Immature natural killer cell (primary cell): ENCODE data around the gene SPAG17. TPM values are rescaled to one million over a fixed set of nuclear protein-coding genes. Genes with fewer than 3 reads are reported as not detected.

Experiments
- DNase-seq, 3 donors: peaks; one replicate each; pipeline ENCODE4 v3.0.0; 2022; ENCODE audit warnings: mixed read lengths in 1 of 3
- H3K27ac Mint-ChIP-seq, 6 donors: one replicate each; pipeline ENCODE4 v1.8.0; 2020; ENCODE audit warnings: mixed read lengths in 6 of 6, mild to moderate bottlenecking in 5 of 6, inconsistent platforms in 4 of 6, moderate library complexity in 3 of 6
- H3K27me3 Mint-ChIP-seq, 3 donors: one replicate each; pipeline ENCODE4 v1.8.0; 2020 to 2021; ENCODE audit warnings: low read depth in 3 of 3, mild to moderate bottlenecking in 3 of 3, mixed read lengths in 3 of 3, moderate library complexity in 3 of 3, inconsistent platforms in 1 of 3
- H3K36me3 Mint-ChIP-seq, 3 donors: one replicate each; pipeline ENCODE4 v1.8.0; 2020; ENCODE audit warnings: mixed read lengths in 3 of 3, inconsistent platforms in 2 of 3, mild to moderate bottlenecking in 2 of 3
- H3K4me1 Mint-ChIP-seq, 2 donors: one replicate each; pipeline ENCODE4 v1.8.0; 2020; ENCODE audit warnings: inconsistent platforms in 2 of 2, mild to moderate bottlenecking in 2 of 2, mixed read lengths in 2 of 2, moderate library complexity in 1 of 2
- H3K4me3 Mint-ChIP-seq, 5 donors: one replicate each; pipeline ENCODE4 v1.8.0; 2020; ENCODE audit warnings: mild to moderate bottlenecking in 5 of 5, mixed read lengths in 5 of 5, inconsistent platforms in 3 of 5, moderate library complexity in 3 of 5
- H3K9me3 Mint-ChIP-seq, 6 donors: one replicate each; pipeline ENCODE4 v1.8.0; 2020; ENCODE audit warnings: mild to moderate bottlenecking in 6 of 6, mixed read lengths in 6 of 6, inconsistent platforms in 4 of 6, moderate library complexity in 3 of 6
- polyA plus RNA-seq, 3 donors: library from polyadenylated mRNA; unstranded; fragments of 300-500 nt; fragmentation: Illumina TruSeq; gene quantifications; one replicate each; pipeline ENCODE4 v1.2.3, GENCODE V29; 2021

Gene SPAG17
- polyA plus RNA-seq, 3 donors from 2014 or later = not detected

GRCh38 chr1:118073648-118074435 is 111.2 kb downstream of the SPAG17 start:
- no peak overlapping the region for H3K4me3 Mint-ChIP-seq
- H3K27ac Mint-ChIP-seq = no peak overlapping the region
- peaks cover 0 to 3% (median 2%) of the 10 kb centered on the region in 3 donors for H3K27me3 Mint-ChIP-seq
- DNase-seq = no peak
- no peaks in the 10 kb centered on the region for H3K36me3 Mint-ChIP-seq
- no peaks in the 10 kb centered on the region for H3K4me1 Mint-ChIP-seq
- H3K9me3 Mint-ChIP-seq = peaks cover 0 to 5% (median 0%) of the 10 kb centered on the region in 6 donors

- Mint-ChIP-seq H3K4me3 (no peak overlapping the region), H3K36me3 (no peaks in the 10 kb centered on the region), H3K9me3 (peaks cover 0 to 6% (median under 1%) of the 10 kb centered on the region in 6 donors), H3K4me1 (no peaks in the 10 kb centered on the region), H3K27me3 (peaks cover 2 to 4% (median 3%) of the 10 kb centered on the region in 3 donors), H3K27ac (no peak overlapping the region)
- DNase-seq = no peak
These were observed 135.0 kb downstream of the SPAG17 start for GRCh38 chr1:118049981-118050380.

- Mint-ChIP-seq H3K4me1 (no peaks in the 10 kb centered on the region), H3K36me3 (no peaks in the 10 kb centered on the region)
These were observed 137.3 kb downstream of the SPAG17 start for GRCh38 chr1:118047650-118048224.

GRCh38 chr1:118047006-118047649 is 137.9 kb downstream of the SPAG17 start:
- no peak overlapping the region for H3K27ac Mint-ChIP-seq
- no peak for DNase-seq
- H3K36me3 Mint-ChIP-seq = no peaks in the 10 kb centered on the region
- H3K27me3 Mint-ChIP-seq = peaks cover 3 to 4% (median 4%) of the 10 kb centered on the region in 3 donors
- H3K4me3 Mint-ChIP-seq = no peak overlapping the region
- no peaks in the 10 kb centered on the region for H3K4me1 Mint-ChIP-seq
- peaks cover 0 to 6% (median 1%) of the 10 kb centered on the region in 6 donors for H3K9me3 Mint-ChIP-seq

More at GRCh38 chr1:118047650-118048224, 137.3 kb downstream of the SPAG17 start:
- H3K9me3 Mint-ChIP-seq = peaks cover 0 to 6% (median 1%) of the 10 kb centered on the region in 6 donors
- H3K4me3 Mint-ChIP-seq = no peak overlapping the region
- H3K27me3 Mint-ChIP-seq = peaks cover 3 to 4% (median 4%) of the 10 kb centered on the region in 3 donors
- H3K27ac Mint-ChIP-seq = no peak overlapping the region
- no peak for DNase-seq

GRCh38 chr1:118043624-118044023 is 141.4 kb downstream of the SPAG17 start:
- no peaks in the 10 kb centered on the region for H3K36me3 Mint-ChIP-seq
- H3K4me3 Mint-ChIP-seq = no peak overlapping the region
- peaks cover 2 to 5% (median 4%) of the 10 kb centered on the region in 3 donors for H3K27me3 Mint-ChIP-seq
- H3K9me3 Mint-ChIP-seq = peaks cover 0 to 9% (median 2%) of the 10 kb centered on the region in 6 donors
- no peaks in the 10 kb centered on the region for H3K4me1 Mint-ChIP-seq
- H3K27ac Mint-ChIP-seq = no peak overlapping the region
- no peak for DNase-seq

GRCh38 chr1:118042501-118042900 is 142.5 kb downstream of the SPAG17 start:
- H3K27ac Mint-ChIP-seq = no peak overlapping the region
- no peak overlapping the region for H3K4me3 Mint-ChIP-seq
- no peaks in the 10 kb centered on the region for H3K36me3 Mint-ChIP-seq
- peaks cover 0 to 11% (median 2%) of the 10 kb centered on the region in 6 donors for H3K9me3 Mint-ChIP-seq
- no peaks in the 10 kb centered on the region for H3K4me1 Mint-ChIP-seq
- DNase-seq = no peak
- H3K27me3 Mint-ChIP-seq = peaks cover 4 to 5% (median 5%) of the 10 kb centered on the region in 3 donors

GRCh38 chr1:118039170-118039569 is 145.9 kb downstream of the SPAG17 start:
- no peak overlapping the region for H3K4me3 Mint-ChIP-seq

GRCh38 chr1:118032883-118033282 is 152.1 kb downstream of the SPAG17 start:
- H3K4me3 Mint-ChIP-seq = no peak overlapping the region
- H3K9me3 Mint-ChIP-seq = peaks cover 0 to 17% (median 2%) of the 10 kb centered on the region in 6 donors
- no peak for DNase-seq

More at GRCh38 chr1:118039170-118039569, 145.9 kb downstream of the SPAG17 start:
- Mint-ChIP-seq H3K9me3 (peaks cover 0 to 9% (median 2%) of the 10 kb centered on the region in 6 donors), H3K36me3 (no peaks in the 10 kb centered on the region), H3K4me1 (no peaks in the 10 kb centered on the region), H3K27me3 (peaks cover 0 to 6% (median 3%) of the 10 kb centered on the region in 3 donors), H3K27ac (no peak overlapping the region)
- DNase-seq = no peak

GRCh38 chr1:118028267-118028666 is 156.8 kb downstream of the SPAG17 start:
- Mint-ChIP-seq H3K4me3 (no peak overlapping the region), H3K27ac (no peak overlapping the region), H3K9me3 (peaks cover 0 to 16% (median under 1%) of the 10 kb centered on the region in 6 donors), H3K36me3 (no peaks in the 10 kb centered on the region), H3K27me3 (peaks cover 0 to 3% (median 2%) of the 10 kb centered on the region in 3 donors), H3K4me1 (no peaks in the 10 kb centered on the region)
- no peak for DNase-seq

More at GRCh38 chr1:118032883-118033282, 152.1 kb downstream of the SPAG17 start:
- Mint-ChIP-seq H3K36me3 (no peaks in the 10 kb centered on the region), H3K4me1 (no peaks in the 10 kb centered on the region), H3K27me3 (peaks cover 0 to 4% (median 2%) of the 10 kb centered on the region in 3 donors), H3K27ac (no peak overlapping the region)

GRCh38 chr1:118023199-118023598 is 161.8 kb downstream of the SPAG17 start:
- no peaks in the 10 kb centered on the region for H3K4me1 Mint-ChIP-seq
- no peaks in the 10 kb centered on the region for H3K36me3 Mint-ChIP-seq
- H3K27me3 Mint-ChIP-seq = peaks cover 0 to 3% (median 0%) of the 10 kb centered on the region in 3 donors
- no peaks in the 10 kb centered on the region for H3K9me3 Mint-ChIP-seq
- H3K4me3 Mint-ChIP-seq = no peak overlapping the region
- DNase-seq = no peak
- no peak overlapping the region for H3K27ac Mint-ChIP-seq

GRCh38 chr1:118021668-118022067 is 163.4 kb downstream of the SPAG17 start:
- H3K9me3 Mint-ChIP-seq = peaks cover 0 to 2% (median 0%) of the 10 kb centered on the region in 6 donors
- no peak overlapping the region for H3K4me3 Mint-ChIP-seq

GRCh38 chr1:118018060-118018459 is 167.0 kb downstream of the SPAG17 start:
- DNase-seq = no peak
- Mint-ChIP-seq H3K4me1 (no peaks in the 10 kb centered on the region), H3K27me3 (peaks cover 0 to 2% (median 0%) of the 10 kb centered on the region in 3 donors), H3K27ac (no peak overlapping the region), H3K36me3 (no peaks in the 10 kb centered on the region), H3K9me3 (peaks cover 0 to 6% (median 0%) of the 10 kb centered on the region in 6 donors), H3K4me3 (no peak overlapping the region)

More at GRCh38 chr1:118021668-118022067, 163.4 kb downstream of the SPAG17 start:
- Mint-ChIP-seq H3K4me1 (no peaks in the 10 kb centered on the region), H3K36me3 (no peaks in the 10 kb centered on the region), H3K27me3 (peaks cover 0 to 2% (median 0%) of the 10 kb centered on the region in 3 donors), H3K27ac (no peak overlapping the region)
- DNase-seq = no peak

- peaks cover 0 to 2% (median 0%) of the 10 kb centered on the region in 3 donors for H3K27me3 Mint-ChIP-seq
- no peak overlapping the region for H3K4me3 Mint-ChIP-seq
- H3K36me3 Mint-ChIP-seq = no peaks in the 10 kb centered on the region
- H3K9me3 Mint-ChIP-seq = peaks cover 0 to 6% (median 0%) of the 10 kb centered on the region in 6 donors
- no peak for DNase-seq
- no peak overlapping the region for H3K27ac Mint-ChIP-seq
- H3K4me1 Mint-ChIP-seq = no peaks in the 10 kb centered on the region
These were observed 171.1 kb downstream of the SPAG17 start for GRCh38 chr1:118013938-118014337.
